ENCODE results near the gene SMARCD3. TPM values are rescaled to one million over a fixed set of nuclear protein-coding genes. Genes with fewer than 3 reads are reported as not detected.

SMARCD3 gene
- total RNA-seq, 1 experiment from 2014 or later = 9.5 TPM

Other genes starting within 250 kb of the SMARCD3 start
- gene ATG9B, start 224.2 kb downstream of the SMARCD3 start, total RNA-seq (2014; rRNA removed; shearing (Covaris generic)) = not detected in 2 replicates
- 29.4 and 37.0 TPM in 2 replicates for gene ABCB8, start 220.2 kb downstream of the SMARCD3 start, total RNA-seq (2014; rRNA removed; shearing (Covaris generic))
- gene ASIC3, start 200.2 kb downstream of the SMARCD3 start, total RNA-seq (2014; rRNA removed; shearing (Covaris generic)) = 0.45 TPM in 1 of 2 replicates, not detected in the other
- 67.8 and 70.2 TPM in 2 replicates for gene CDK5, start 190.8 kb downstream of the SMARCD3 start, total RNA-seq (2014; rRNA removed; shearing (Covaris generic))
- 121 and 146 TPM in 2 replicates for gene SLC4A2, start 189.1 kb downstream of the SMARCD3 start, total RNA-seq (2014; rRNA removed; shearing (Covaris generic))
- gene FASTK, start 167.9 kb downstream of the SMARCD3 start, total RNA-seq (2014; rRNA removed; shearing (Covaris generic)) = 86.5 and 100 TPM in 2 replicates
- 66.3 and 85.1 TPM in 2 replicates for gene TMUB1, start 165.2 kb downstream of the SMARCD3 start, total RNA-seq (2014; rRNA removed; shearing (Covaris generic))
- gene AGAP3, start 162.2 kb downstream of the SMARCD3 start, total RNA-seq (2014; rRNA removed; shearing (Covaris generic)) = 36.4 and 45.3 TPM in 2 replicates
- gene GBX1, start 81.0 kb downstream of the SMARCD3 start, total RNA-seq (2014; rRNA removed; shearing (Covaris generic)) = not detected in 2 replicates
- gene ASB10, start 61.4 kb downstream of the SMARCD3 start, total RNA-seq (2014; rRNA removed; shearing (Covaris generic)) = not detected in 2 replicates
- gene H2BK1, start 38.2 kb downstream of the SMARCD3 start, total RNA-seq (2014; rRNA removed; shearing (Covaris generic)) = not detected in 2 replicates
- gene ABCF2, start 21.5 kb downstream of the SMARCD3 start, total RNA-seq (2014; rRNA removed; shearing (Covaris generic)) = 83.9 and 89.1 TPM in 2 replicates
- 40.0 and 46.1 TPM in 2 replicates for gene CHPF2, start 16.2 kb downstream of the SMARCD3 start, total RNA-seq (2014; rRNA removed; shearing (Covaris generic))
- 57.7 and 59.7 TPM in 2 replicates for gene NUB1, start 93.1 kb upstream of the SMARCD3 start, total RNA-seq (2014; rRNA removed; shearing (Covaris generic))
- gene WDR86, start 161.3 kb upstream of the SMARCD3 start, total RNA-seq (2014; rRNA removed; shearing (Covaris generic)) = not detected in 2 replicates
- not detected in 2 replicates for gene CRYGN, start 191.4 kb upstream of the SMARCD3 start, total RNA-seq (2014; rRNA removed; shearing (Covaris generic))